WI38 (cell line): ENCODE data around the gene PRR18.

ENCODE experiments used
- H3K4me3 ChIP-seq: 2 replicates; pipeline ENCODE4 v1.5.1; 2011; ENCODE audit warnings: low read depth, mild to moderate bottlenecking, control low read depth, low read length
- TF ChIP-seq, protein P1 (sequence below): IDR thresholded peaks from 2 replicates; pipeline ENCODE4 v1.5.1; 2012; ENCODE audit warnings: low read depth, mild to moderate bottlenecking, control low read depth, low read length

PRR18 gene, protein sequence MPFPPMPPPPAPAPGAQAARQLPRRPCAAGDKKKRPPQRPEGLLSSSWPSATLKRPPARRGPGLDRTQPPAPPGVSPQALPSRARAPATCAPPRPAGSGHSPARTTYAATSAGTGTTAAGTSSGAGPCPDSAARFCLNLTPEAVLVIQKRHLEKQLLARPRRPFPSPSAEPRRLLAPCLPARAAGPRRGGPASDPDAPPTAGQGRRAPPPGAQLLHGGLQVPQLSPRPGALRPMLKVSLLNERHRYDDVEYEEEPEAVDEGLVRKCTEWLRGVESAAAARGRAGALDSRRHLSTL

GRCh38 chr6:166308033-166308768 lies at the start of gene PRR18:
Gene PRR18, minus strand, starts transcription at chr6:166308392. Its CDS starts 250 bp downstream, at chr6:166308142.
- TF ChIP-seq, protein P1, sequence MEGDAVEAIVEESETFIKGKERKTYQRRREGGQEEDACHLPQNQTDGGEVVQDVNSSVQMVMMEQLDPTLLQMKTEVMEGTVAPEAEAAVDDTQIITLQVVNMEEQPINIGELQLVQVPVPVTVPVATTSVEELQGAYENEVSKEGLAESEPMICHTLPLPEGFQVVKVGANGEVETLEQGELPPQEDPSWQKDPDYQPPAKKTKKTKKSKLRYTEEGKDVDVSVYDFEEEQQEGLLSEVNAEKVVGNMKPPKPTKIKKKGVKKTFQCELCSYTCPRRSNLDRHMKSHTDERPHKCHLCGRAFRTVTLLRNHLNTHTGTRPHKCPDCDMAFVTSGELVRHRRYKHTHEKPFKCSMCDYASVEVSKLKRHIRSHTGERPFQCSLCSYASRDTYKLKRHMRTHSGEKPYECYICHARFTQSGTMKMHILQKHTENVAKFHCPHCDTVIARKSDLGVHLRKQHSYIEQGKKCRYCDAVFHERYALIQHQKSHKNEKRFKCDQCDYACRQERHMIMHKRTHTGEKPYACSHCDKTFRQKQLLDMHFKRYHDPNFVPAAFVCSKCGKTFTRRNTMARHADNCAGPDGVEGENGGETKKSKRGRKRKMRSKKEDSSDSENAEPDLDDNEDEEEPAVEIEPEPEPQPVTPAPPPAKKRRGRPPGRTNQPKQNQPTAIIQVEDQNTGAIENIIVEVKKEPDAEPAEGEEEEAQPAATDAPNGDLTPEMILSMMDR: no peak
- H3K4me3 ChIP-seq: 0 out of 2 replicates have a peak within 1 kb of the TSS, but pooled peaks have one; percentile 22

GRCh38 chr6:166355552-166355951 lies 47.4 kb upstream of the PRR18 start:
- TF ChIP-seq, protein P1: no peak
- H3K4me3 ChIP-seq: no peak overlapping the region

DNA sequence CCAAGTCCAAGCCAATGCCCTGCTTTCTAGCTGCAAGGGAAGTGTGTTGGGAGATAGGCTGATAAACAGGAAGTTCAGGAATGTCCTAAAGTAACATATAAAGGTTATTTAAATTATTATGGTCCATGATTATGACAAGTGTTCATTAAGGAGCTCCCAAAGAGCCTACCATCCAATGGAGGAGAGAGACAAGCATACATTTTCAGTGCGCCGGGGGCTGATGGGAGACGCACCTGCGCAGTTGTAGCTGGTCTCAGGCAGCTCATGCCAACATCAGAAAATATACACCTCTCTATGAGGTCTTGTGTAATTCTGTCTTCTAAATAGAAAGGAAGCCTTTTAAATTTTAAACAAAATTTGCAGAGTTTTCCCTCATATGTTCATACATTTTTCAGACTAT lies 46.8 kb upstream of the PRR18 start:
- no peak overlapping the region for H3K4me3 ChIP-seq
- TF ChIP-seq, protein P1: no peak

GRCh38 chr6:166354143-166354542 lies 46.0 kb upstream of the PRR18 start:
- H3K4me3 ChIP-seq: no peak overlapping the region
- TF ChIP-seq, protein P1: no peak

DNA sequence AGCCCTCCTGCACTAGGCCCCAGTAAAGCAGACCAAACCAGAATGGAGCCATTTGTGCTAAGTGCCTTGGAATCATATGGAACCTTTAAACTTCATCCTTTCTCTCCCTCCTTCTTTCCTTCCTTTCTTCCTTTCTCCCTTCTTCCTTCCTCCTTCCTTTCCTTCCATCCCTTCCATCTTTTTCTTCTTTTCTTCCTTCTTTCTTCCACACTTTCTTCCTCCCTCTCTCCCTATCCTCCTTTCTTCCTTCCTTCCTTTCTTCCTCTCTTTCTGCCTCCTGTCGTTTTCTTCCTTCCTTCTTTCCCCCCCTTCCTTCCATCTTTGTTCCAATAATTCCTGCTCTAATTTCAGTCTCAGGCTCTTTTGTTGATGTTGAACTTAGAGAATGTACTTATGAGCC lies 45.3 kb upstream of the PRR18 start:
- TF ChIP-seq, protein P1: no peak
- no peak overlapping the region for H3K4me3 ChIP-seq

GRCh38 chr6:166352923-166353322 lies 44.7 kb upstream of the PRR18 start:
- no peak overlapping the region for H3K4me3 ChIP-seq
- TF ChIP-seq, protein P1: no peak

- H3K4me3 ChIP-seq: no peak overlapping the region
- TF ChIP-seq, protein P1: no peak
These were observed 43.6 kb upstream of the PRR18 start for GRCh38 chr6:166351715-166352285.
